ENCODE measurements around the gene PRTN3.

Gene PRTN3

GRCh38 chr19:810077-810855 is 30.5 kb upstream of the PRTN3 start:
- H3K4me3 ChIP-seq (ENCODE audit: low read depth, low read length): no peak overlapping the region
- no peak for TF ChIP-seq CTCF (IDR thresholded peaks at IDR 0.05; ENCODE audit: low read depth, low read length, missing control alignments)

GRCh38 chr19:810883-811489 is 29.8 kb upstream of the PRTN3 start:
- no peak overlapping the region for H3K4me3 ChIP-seq (ENCODE audit: low read depth, low read length)
- DNase-seq (ENCODE audit: low read depth): no peak
- TF ChIP-seq CTCF (IDR thresholded peaks at IDR 0.05; ENCODE audit: low read depth, low read length, missing control alignments): no peak

More at GRCh38 chr19:810077-810855, 30.5 kb upstream of the PRTN3 start:
- no peak for DNase-seq (ENCODE audit: low read depth)

- H3K4me3 ChIP-seq (ENCODE audit: low read depth, low read length): no peak overlapping the region
- DNase-seq (ENCODE audit: low read depth): no peak
- no peak for TF ChIP-seq CTCF (IDR thresholded peaks at IDR 0.05; ENCODE audit: low read depth, low read length, missing control alignments)
Observed at GRCh38 chr19:811506-812048, 29.2 kb upstream of the PRTN3 start.

- no peak overlapping the region for H3K4me3 ChIP-seq (ENCODE audit: low read depth, low read length)
- DNase-seq (ENCODE audit: low read depth): no peak
- no peak for TF ChIP-seq CTCF (IDR thresholded peaks at IDR 0.05; ENCODE audit: low read depth, low read length, missing control alignments)
Observed at GRCh38 chr19:812049-812746, 28.6 kb upstream of the PRTN3 start.

- H3K4me3 ChIP-seq (ENCODE audit: low read depth, low read length): no peak overlapping the region
- TF ChIP-seq CTCF (IDR thresholded peaks at IDR 0.05; ENCODE audit: low read depth, low read length, missing control alignments): no peak
- DNase-seq (ENCODE audit: low read depth): no peak
Observed at GRCh38 chr19:812747-813218, 28.0 kb upstream of the PRTN3 start.

- no peak for DNase-seq (ENCODE audit: low read depth)
- H3K4me3 ChIP-seq (ENCODE audit: low read depth, low read length): no peak overlapping the region
- no peak for TF ChIP-seq CTCF (IDR thresholded peaks at IDR 0.05; ENCODE audit: low read depth, low read length, missing control alignments)
Observed at GRCh38 chr19:813219-814151, 27.3 kb upstream of the PRTN3 start.
